Loucy (cell line): Measurements from ENCODE around the gene CRHR2.

Source experiments
- CTCF ChIP-seq: fragments of 200-600 bp; sonication (generic); conservative IDR thresholded peaks from 2 replicates; pipeline ENCODE4 v1.5.1; 2014; ENCODE audit warnings: mild to moderate bottlenecking, antibody characterized with exemption, low read length
- EZH2phosphoT487 ChIP-seq: fragments of 200-600 bp; IDR thresholded peaks from 2 replicates; pipeline ENCODE4 v1.6.1; 2018; ENCODE audit warnings: antibody characterized with exemption, mild to moderate bottlenecking, moderate library complexity, borderline replicate concordance

- TF ChIP-seq CTCF, result peak; percentile 23; the same call in 1 of the 2 replicates
- no peak for TF ChIP-seq EZH2phosphoT487
Measured at GRCh38 chr7:30726296-30727006, 44.2 kb upstream of the CRHR2 start.
